ENCODE data around the gene TBC1D22B. TPM values are rescaled to one million over a fixed set of nuclear protein-coding genes. Genes with fewer than 3 reads are reported as not detected.

TBC1D22B gene
- total and polyA plus RNA-seq, 2 experiments from 2014 or later: 9.1 to 19.9 TPM

- no peak overlapping the region for H3K4me3 ChIP-seq
- no peaks in the 10 kb centered on the region for H3K4me1 ChIP-seq (ENCODE audit: insufficient read depth)
- Mint-ChIP-seq H3K36me3 (ENCODE audit: low read depth) (peaks cover 23% of the 10 kb centered on the region; the same call in 2 of the 3 replicates), H3K27me3 (ENCODE audit: insufficient read depth, low read depth, poor library complexity) (peaks cover 6% of the 10 kb centered on the region), H3K4me1 (no peaks in the 10 kb centered on the region), H3K9me3 (no peaks in the 10 kb centered on the region), H3K4me3 (no peak overlapping the region), H3K27ac (no peak overlapping the region)
- no peaks in the 10 kb centered on the region for H3K27me3 ChIP-seq (ENCODE audit: insufficient read depth)
- H3K36me3 ChIP-seq (ENCODE audit: insufficient read depth): peaks cover 36% of the 10 kb centered on the region
- H3K27ac ChIP-seq (ENCODE audit: low read depth): no peak overlapping the region
- H3K79me2 ChIP-seq (replicated peaks; ENCODE audit: insufficient read depth): no peaks in the 10 kb centered on the region
- no peaks in the 10 kb centered on the region for H3K9me2 ChIP-seq (ENCODE audit: insufficient read depth)
- ATAC-seq (no peak), DNase-seq (ENCODE audit: low spot score) (no peak)
- TF ChIP-seq EZH2 (IDR thresholded peaks at IDR 0.05; ENCODE audit: low read depth, unreplicated experiment) (no peak), NANOG (IDR thresholded peaks at IDR 0.05; ENCODE audit: borderline replicate concordance) (no peak), ZNF331 (CRISPR knock-in tag; IDR thresholded peaks at IDR 0.05; ENCODE audit: low read depth) (no peak), JUNB (IDR thresholded peaks at IDR 0.05; ENCODE audit: unreplicated experiment) (no peak), CREB1 (CRISPR knock-in tag; IDR thresholded peaks at IDR 0.05; ENCODE audit: low read depth) (no peak), STAT1 (IDR thresholded peaks at IDR 0.05; ENCODE audit: unreplicated experiment) (no peak), ZNF114 (CRISPR knock-in tag; IDR thresholded peaks at IDR 0.05) (no peak), EZH2phosphoT487 (IDR thresholded peaks at IDR 0.05; ENCODE audit: unreplicated experiment) (no peak), ZNF462 (CRISPR knock-in tag; IDR thresholded peaks at IDR 0.05) (no peak), POLR2AphosphoS5 (IDR thresholded peaks at IDR 0.05; ENCODE audit: low read depth) (no peak), REST (IDR thresholded peaks at IDR 0.05; ENCODE audit: unreplicated experiment) (no peak), CTCF (conservative IDR thresholded peaks at IDR 0.05; ENCODE audit: low read depth in 2 of 2) (no peak)
- TF ChIP-seq, protein P1, sequence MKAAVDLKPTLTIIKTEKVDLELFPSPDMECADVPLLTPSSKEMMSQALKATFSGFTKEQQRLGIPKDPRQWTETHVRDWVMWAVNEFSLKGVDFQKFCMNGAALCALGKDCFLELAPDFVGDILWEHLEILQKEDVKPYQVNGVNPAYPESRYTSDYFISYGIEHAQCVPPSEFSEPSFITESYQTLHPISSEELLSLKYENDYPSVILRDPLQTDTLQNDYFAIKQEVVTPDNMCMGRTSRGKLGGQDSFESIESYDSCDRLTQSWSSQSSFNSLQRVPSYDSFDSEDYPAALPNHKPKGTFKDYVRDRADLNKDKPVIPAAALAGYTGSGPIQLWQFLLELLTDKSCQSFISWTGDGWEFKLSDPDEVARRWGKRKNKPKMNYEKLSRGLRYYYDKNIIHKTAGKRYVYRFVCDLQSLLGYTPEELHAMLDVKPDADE (IDR thresholded peaks at IDR 0.05): no peak
- no peaks in the 10 kb centered on the region for H3F3A ChIP-seq (replicated peaks; ENCODE audit: low read depth)
- no peak overlapping the region for H2AFZ ChIP-seq
- peaks cover 17% of the 10 kb centered on the region for H4K20me1 ChIP-seq (replicated peaks; ENCODE audit: insufficient read depth)
- no peak overlapping the region for H3K4me2 ChIP-seq
Observed at GRCh38 chr6:37376078-37376743, 118.6 kb downstream of the TBC1D22B start.
